Activated naive CD4-positive, alpha-beta T cell treated with anti-CD3 and anti-CD28 coated beads for 36 hours (primary cell): ENCODE results near the gene NUDT1. TPM values are rescaled to one million over a fixed set of nuclear protein-coding genes. Genes with fewer than 3 reads are reported as not detected.
A peak's percentile ranks its signal among the peaks of the same experiment; 100 is the strongest.

Experiments
- CTCF ChIA-PET: fragments of 350-600 bp; sonication (Branson Sonifier 250); formaldehyde crosslinking; loops from one replicate; lab custom pipeline; 2021; ENCODE audit warnings: antibody characterized with exemption; lab: Charles Lee
- DNase-seq: peaks from one replicate; pipeline ENCODE4 v3.0.0-alpha.2; 2020
- H3K27ac Mint-ChIP-seq: one replicate; pipeline ENCODE4 v1.8.0; 2021; ENCODE audit warnings: mild to moderate bottlenecking, mixed read lengths
- H3K27me3 Mint-ChIP-seq: one replicate; pipeline ENCODE4 v1.8.0; 2021; ENCODE audit warnings: low read depth, mixed read lengths
- H3K36me3 Mint-ChIP-seq: one replicate; pipeline ENCODE4 v1.8.0; 2021; ENCODE audit warnings: low read depth, mixed read lengths
- H3K4me1 Mint-ChIP-seq: one replicate; pipeline ENCODE4 v1.8.0; 2021; ENCODE audit warnings: low read depth, mixed read lengths
- H3K4me3 Mint-ChIP-seq: one replicate; pipeline ENCODE4 v1.8.0; 2021; ENCODE audit warnings: mild to moderate bottlenecking, moderate library complexity, mixed read lengths
- H3K9me3 Mint-ChIP-seq: one replicate; pipeline ENCODE4 v1.8.0; 2021; ENCODE audit warnings: mixed read lengths
- intact Hi-C: fragments of 100-400 bp; cut with micrococcal nuclease; formaldehyde crosslinking; loops from one replicate; pipeline ENCODE4 v1.15.1; 2023
- total RNA-seq, 2 experiments: library from RNA; stranded (reverse); gene quantifications; one replicate each; pipeline ENCODE4 v1.2.3, GENCODE V29; 2021

The NUDT1 gene
- total RNA-seq, 2 experiments from 2014 or later = 115 to 118 TPM

GRCh38 chr7:2230226-2230625 lies 11.8 kb upstream of the NUDT1 start:
- H3K9me3 Mint-ChIP-seq = no peaks in the 10 kb centered on the region
- no peak overlapping the region for H3K27ac Mint-ChIP-seq
- DNase-seq = no peak
- H3K4me3 Mint-ChIP-seq = no peak overlapping the region
- CTCF ChIA-PET = no interaction called here
- no peaks in the 10 kb centered on the region for H3K27me3 Mint-ChIP-seq
- intact Hi-C loops = loop anchor here (5.0 kb wide), 2 partner anchors 128 to 327 kb away; partner anchors contain the start of genes BRAT1 and IQCE
- H3K4me1 Mint-ChIP-seq = peaks cover 30% of the 10 kb centered on the region
- H3K36me3 Mint-ChIP-seq = peaks cover 17% of the 10 kb centered on the region

- intact Hi-C loops = loop anchor here (5.0 kb wide), 2 partner anchors 129 to 326 kb away; partner anchors contain the start of genes BRAT1 and IQCE
- CTCF ChIA-PET = interaction anchor here (1.2 kb wide), 1 partner anchor 117 kb away, joined by 3 read pairs; no protein-coding TSS in a partner anchor
- DNase-seq = no peak
- H3K36me3 Mint-ChIP-seq = peaks cover 19% of the 10 kb centered on the region
- peaks cover 30% of the 10 kb centered on the region for H3K4me1 Mint-ChIP-seq
- no peaks in the 10 kb centered on the region for H3K27me3 Mint-ChIP-seq
- H3K4me3 Mint-ChIP-seq = no peak overlapping the region
- no peak overlapping the region for H3K27ac Mint-ChIP-seq
- no peaks in the 10 kb centered on the region for H3K9me3 Mint-ChIP-seq
These were observed 11.1 kb upstream of the NUDT1 start for GRCh38 chr7:2230882-2231281.

GRCh38 chr7:2231992-2232765 lies 9.8 kb upstream of the NUDT1 start:
- H3K27ac Mint-ChIP-seq = peak overlapping the region; percentile 46
- H3K9me3 Mint-ChIP-seq = no peaks in the 10 kb centered on the region
- H3K27me3 Mint-ChIP-seq = no peaks in the 10 kb centered on the region
- CTCF ChIA-PET = interaction anchor here (1.2 kb wide), 1 partner anchor 116 kb away, joined by 3 read pairs; no protein-coding TSS in a partner anchor
- peak overlapping the region; percentile 88 for H3K4me3 Mint-ChIP-seq
- DNase-seq = peak; percentile 22
- H3K36me3 Mint-ChIP-seq = peaks cover 23% of the 10 kb centered on the region
- H3K4me1 Mint-ChIP-seq = peaks cover 32% of the 10 kb centered on the region
- intact Hi-C loops = loop anchor here (1.0 to 5.0 kb wide), 4 partner anchors 10 to 325 kb away; partner anchors contain the start of genes BRAT1, IQCE, MRM2 and NUDT1

DNA sequence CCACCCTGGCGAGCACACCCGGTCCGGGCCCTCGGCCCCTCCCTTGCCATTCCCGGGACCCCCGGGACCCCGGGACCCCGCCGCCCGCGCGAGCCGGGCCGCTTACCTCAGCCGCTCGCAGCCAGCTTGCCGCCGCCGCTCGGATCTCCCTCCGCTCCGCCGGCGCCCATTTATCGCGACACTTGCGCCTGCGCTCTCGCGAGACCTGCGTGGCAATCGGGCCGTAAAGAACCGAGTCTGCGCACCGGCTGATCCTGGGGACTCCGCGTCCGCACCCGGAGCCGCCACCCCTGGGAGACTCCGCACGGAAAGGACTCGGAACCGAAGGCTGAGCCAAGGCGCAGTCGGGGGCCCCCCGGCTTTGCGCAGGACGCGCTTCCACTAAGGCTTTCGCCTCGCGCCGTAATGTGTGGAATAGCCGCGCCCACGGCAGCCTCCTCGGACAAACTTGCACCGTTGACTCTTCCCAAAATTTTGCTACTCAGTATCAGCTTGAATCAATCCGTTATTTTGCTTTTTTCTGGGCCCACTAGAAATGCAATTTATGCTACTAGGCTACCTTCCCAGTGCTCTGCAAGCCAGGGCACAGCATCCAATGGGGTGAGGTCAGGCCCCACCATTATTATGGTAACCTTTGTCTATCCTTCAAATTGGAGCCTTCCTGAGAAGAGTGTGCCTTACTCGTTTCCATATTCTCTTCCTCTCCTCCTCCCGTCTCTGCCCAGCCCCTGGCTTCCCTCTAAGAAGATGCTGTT lies 9.1 kb upstream of the NUDT1 start, which contains the start of gene MAD1L1:
Gene MAD1L1 (minus strand): TSS at position 180 of the 755 bp plus-strand sequence. CDS start 2,812 bp downstream, outside the sequence.
- Mint-ChIP-seq H3K9me3 (no peaks in the 10 kb centered on the region), H3K27me3 (no peaks in the 10 kb centered on the region), H3K4me1 (peaks cover 32% of the 10 kb centered on the region), H3K36me3 (peaks cover 26% of the 10 kb centered on the region), H3K27ac (peak within 1 kb of the TSS; percentile 46), H3K4me3 (peak within 1 kb of the TSS; percentile 88)
- CTCF ChIA-PET = no interaction called here
- intact Hi-C loops = loop anchor here (1.0 to 5.0 kb wide), 4 partner anchors 9 to 324 kb away; partner anchors contain the start of genes BRAT1, IQCE, MRM2 and NUDT1
- DNase-seq = peak; percentile 93

- CTCF ChIA-PET = interaction anchor here (0.6 to 1.5 kb wide), 4 partner anchors 25 to 217 kb away, joined by 3 to 8 read pairs (median 4); no protein-coding TSS in a partner anchor
- Mint-ChIP-seq H3K4me3 (peak overlapping the region; percentile 42), H3K36me3 (peaks cover 31% of the 10 kb centered on the region), H3K4me1 (peaks cover 32% of the 10 kb centered on the region), H3K27ac (no peak overlapping the region), H3K9me3 (no peaks in the 10 kb centered on the region), H3K27me3 (no peaks in the 10 kb centered on the region)
- DNase-seq = no peak
- intact Hi-C loops = loop anchor here (2.0 to 5.0 kb wide), 3 partner anchors 81 to 323 kb away; partner anchors contain the start of genes BRAT1, IQCE and SNX8
These were observed 8.1 kb upstream of the NUDT1 start for GRCh38 chr7:2233926-2234325.

DNA sequence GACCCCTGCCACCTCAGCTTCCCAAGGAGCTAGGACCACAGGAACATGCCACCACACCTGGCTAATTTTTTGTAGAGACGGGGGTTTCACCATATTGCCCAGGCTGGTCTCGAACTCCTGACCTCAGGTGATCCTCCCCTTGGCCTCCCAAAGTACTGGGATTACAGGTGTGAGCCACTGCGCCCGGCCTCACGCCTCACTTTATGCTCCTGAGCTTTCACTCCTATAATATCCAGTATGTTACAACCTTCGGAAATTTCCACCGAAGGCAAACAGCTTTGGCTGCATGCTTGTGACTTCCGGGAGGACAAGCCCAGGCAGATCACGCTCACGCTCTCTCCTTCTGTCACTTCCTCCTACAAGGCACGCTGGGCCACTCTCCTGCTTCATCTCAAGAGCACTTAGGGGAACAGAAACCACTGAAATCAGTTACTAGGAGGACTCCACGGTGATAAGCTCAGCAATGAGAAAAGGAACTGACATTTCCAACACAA lies 4.9 kb upstream of the NUDT1 start:
- CTCF ChIA-PET = no interaction called here
- no peaks in the 10 kb centered on the region for H3K9me3 Mint-ChIP-seq
- H3K4me3 Mint-ChIP-seq = no peak overlapping the region
- intact Hi-C loops = no loop called here
- peaks cover 17% of the 10 kb centered on the region for H3K4me1 Mint-ChIP-seq
- H3K27me3 Mint-ChIP-seq = no peaks in the 10 kb centered on the region
- peaks cover 29% of the 10 kb centered on the region for H3K36me3 Mint-ChIP-seq
- no peak for DNase-seq
- H3K27ac Mint-ChIP-seq = peak overlapping the region; percentile 87

- no peak for DNase-seq
- Mint-ChIP-seq H3K4me3 (no peak overlapping the region), H3K9me3 (no peaks in the 10 kb centered on the region), H3K36me3 (peaks cover 29% of the 10 kb centered on the region), H3K27me3 (no peaks in the 10 kb centered on the region), H3K4me1 (peaks cover 16% of the 10 kb centered on the region), H3K27ac (no peak overlapping the region)
- intact Hi-C loops = no loop called here
- CTCF ChIA-PET = interaction anchor here (0.5 to 0.7 kb wide), 2 partner anchors 14 to 98 kb away, joined by 3 read pairs; no protein-coding TSS in a partner anchor
These were observed 2.8 kb upstream of the NUDT1 start for GRCh38 chr7:2239242-2239641.

DNA sequence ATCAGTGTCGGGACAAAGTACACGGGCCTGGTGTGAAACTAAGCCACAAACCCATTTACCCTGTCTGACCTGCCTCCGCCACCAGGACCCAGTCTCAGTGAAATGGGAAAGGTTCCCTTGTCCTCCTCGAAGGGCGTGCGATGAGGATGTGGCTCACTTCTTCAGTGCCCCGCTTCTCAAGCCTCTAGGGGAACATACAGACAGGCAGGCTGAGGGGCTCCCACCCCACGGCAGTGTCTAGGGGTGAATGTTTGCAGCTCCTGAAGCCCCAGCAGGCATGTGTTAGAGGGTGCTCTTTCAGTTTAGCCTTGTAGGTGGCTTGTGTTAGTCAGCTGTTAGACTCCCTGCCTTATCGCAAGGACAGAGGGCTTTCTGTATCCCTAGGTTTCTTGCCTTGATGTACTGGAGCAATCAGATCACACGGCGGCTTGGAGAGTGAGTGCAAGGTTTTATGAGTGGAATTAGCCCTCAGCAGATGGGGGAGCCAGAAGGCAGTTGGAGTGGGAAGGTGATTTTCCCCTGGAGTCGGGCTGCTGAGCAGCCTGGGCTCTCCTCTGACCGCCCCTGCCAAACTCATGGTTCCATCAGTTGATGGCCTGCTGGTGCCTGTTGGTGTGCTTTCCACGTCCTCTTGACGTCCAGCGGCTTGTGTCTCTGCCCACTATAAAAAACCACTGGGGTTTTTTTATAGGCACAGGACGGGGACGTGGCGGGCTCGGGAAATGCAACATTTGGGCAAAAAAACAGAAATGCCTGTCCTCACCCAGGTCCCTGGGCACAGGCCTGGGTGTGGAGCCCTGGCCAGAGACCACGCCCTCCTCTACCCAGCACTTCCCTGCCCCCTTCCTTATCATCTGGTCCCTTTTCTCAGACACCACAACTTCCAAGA lies 759 bp downstream of the NUDT1 start:
- Mint-ChIP-seq H3K27me3 (no peaks in the 10 kb centered on the region), H3K4me3 (peak overlapping the region; percentile 97), H3K4me1 (peaks cover 17% of the 10 kb centered on the region), H3K36me3 (peaks cover 20% of the 10 kb centered on the region), H3K9me3 (no peaks in the 10 kb centered on the region), H3K27ac (peak overlapping the region; percentile 93)
- CTCF ChIA-PET = no interaction called here
- intact Hi-C loops = loop anchor here (1.0 to 2.0 kb wide), 2 partner anchors 10 to 110 kb away; partner anchors contain the start of gene MAD1L1
- peak; percentile 37 for DNase-seq

DNA sequence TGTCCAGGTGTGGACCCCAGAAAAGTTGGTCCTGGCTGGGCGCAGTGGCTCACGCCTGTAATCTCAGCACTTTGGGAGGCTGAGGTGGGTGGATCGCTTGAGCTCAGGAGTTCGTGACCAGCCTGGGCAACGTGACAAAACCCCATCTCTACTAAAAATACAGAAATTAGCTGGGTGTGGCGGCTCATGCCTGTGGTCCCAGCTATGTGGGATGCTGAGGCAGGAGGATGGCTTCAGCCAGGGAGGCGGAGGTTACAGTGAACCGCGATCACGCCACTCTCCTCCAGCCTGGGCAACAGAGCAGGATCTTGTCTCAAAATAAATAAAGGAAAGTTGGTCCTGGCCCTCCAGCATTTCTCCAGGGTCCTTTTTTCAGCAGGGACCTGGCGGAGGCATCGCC lies 1.4 kb downstream of the NUDT1 start:
- H3K27me3 Mint-ChIP-seq = no peaks in the 10 kb centered on the region
- H3K27ac Mint-ChIP-seq = no peak overlapping the region
- H3K9me3 Mint-ChIP-seq = no peaks in the 10 kb centered on the region
- H3K4me1 Mint-ChIP-seq = peaks cover 21% of the 10 kb centered on the region
- no peak for DNase-seq
- CTCF ChIA-PET = no interaction called here
- peaks cover 16% of the 10 kb centered on the region for H3K36me3 Mint-ChIP-seq
- intact Hi-C loops = loop anchor here (2.0 kb wide), 1 partner anchor 109 kb away; no protein-coding TSS in a partner anchor
- H3K4me3 Mint-ChIP-seq = peak overlapping the region; percentile 97

DNA sequence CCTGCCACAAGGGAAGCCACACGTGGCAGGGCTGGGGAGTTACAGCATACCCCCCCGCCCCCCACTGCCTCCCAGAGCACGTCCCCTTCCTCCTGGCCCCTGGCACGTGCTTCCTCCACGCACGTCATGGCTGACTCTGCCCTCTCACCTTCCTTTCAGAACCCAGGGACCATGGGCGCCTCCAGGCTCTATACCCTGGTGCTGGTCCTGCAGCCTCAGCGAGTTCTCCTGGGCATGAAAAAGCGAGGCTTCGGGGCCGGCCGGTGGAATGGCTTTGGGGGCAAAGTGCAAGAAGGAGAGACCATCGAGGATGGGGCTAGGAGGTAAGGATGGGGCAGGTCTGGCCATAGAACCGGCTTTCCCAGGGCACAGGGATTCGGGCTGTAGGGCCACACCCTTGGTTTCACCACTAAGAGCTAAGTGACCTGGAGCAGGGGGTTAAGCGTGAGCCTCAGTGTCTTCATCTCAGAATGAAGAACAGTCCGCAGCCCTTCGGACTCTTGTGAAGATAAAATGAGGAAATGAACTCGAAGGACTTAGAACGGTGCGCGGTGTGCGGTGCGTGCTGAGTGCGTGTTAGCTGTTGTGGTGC lies 2.5 kb downstream of the NUDT1 start:
- H3K9me3 Mint-ChIP-seq = no peaks in the 10 kb centered on the region
- intact Hi-C loops = no loop called here
- no peak overlapping the region for H3K27ac Mint-ChIP-seq
- peaks cover 27% of the 10 kb centered on the region for H3K4me1 Mint-ChIP-seq
- H3K27me3 Mint-ChIP-seq = no peaks in the 10 kb centered on the region
- CTCF ChIA-PET = interaction anchor here (1.1 kb wide), 1 partner anchor 8 kb away, joined by 3 read pairs; no protein-coding TSS in a partner anchor
- H3K4me3 Mint-ChIP-seq = no peak overlapping the region
- H3K36me3 Mint-ChIP-seq = peaks cover 19% of the 10 kb centered on the region
- no peak for DNase-seq
